ENCODE data around the gene ACSS2.

ACSS2 gene

GRCh38 chr20:34891166-34892062 lies 15.0 kb downstream of the ACSS2 start:
- H3K9me3 ChIP-seq (replicated peaks; ENCODE audit: insufficient read depth, low read length): no peaks in the 10 kb centered on the region
- no peak for DNase-seq

GRCh38 chr20:34892671-34893070 lies 16.3 kb downstream of the ACSS2 start:
- no peak overlapping the region for H2AFZ ChIP-seq (ENCODE audit: low read length)
- no peaks in the 10 kb centered on the region for H3K4me1 ChIP-seq (ENCODE audit: low read length)
- H3K36me3 ChIP-seq (replicated peaks; ENCODE audit: insufficient read depth, low read length): no peaks in the 10 kb centered on the region
- no peaks in the 10 kb centered on the region for H3K9me3 ChIP-seq (replicated peaks; ENCODE audit: insufficient read depth, low read length)
- DNase-seq: no peak
- H3K4me2 ChIP-seq (ENCODE audit: low read depth, low read length): no peak overlapping the region
- no peak overlapping the region for H3K4me3 ChIP-seq (ENCODE audit: low read length)
- H3K9ac ChIP-seq (ENCODE audit: low read length): no peak overlapping the region
- H3K9me2 ChIP-seq (replicated peaks; ENCODE audit: insufficient read depth, low read length): no peaks in the 10 kb centered on the region
- H3F3A ChIP-seq (ENCODE audit: insufficient read depth, low read length): no peaks in the 10 kb centered on the region
- no peak overlapping the region for H3K27ac ChIP-seq (ENCODE audit: low read length)
- H3K79me2 ChIP-seq (ENCODE audit: low read length): no peaks in the 10 kb centered on the region
- H3K27me3 ChIP-seq (replicated peaks; ENCODE audit: insufficient read depth, low read length): no peaks in the 10 kb centered on the region
- H4K20me1 ChIP-seq (ENCODE audit: insufficient read depth, low read length): no peaks in the 10 kb centered on the region
- TF ChIP-seq EZH2phosphoT487 (IDR thresholded peaks at IDR 0.05; ENCODE audit: low read length) (no peak), CTCF (IDR thresholded peaks at IDR 0.05; ENCODE audit: low read length) (no peak), EZH2 (optimal IDR thresholded peaks at IDR 0.05; ENCODE audit: low read depth, low read length) (no peak)

More at GRCh38 chr20:34891166-34892062, 15.0 kb downstream of the ACSS2 start:
- H3K4me2 ChIP-seq (ENCODE audit: low read depth, low read length): no peak overlapping the region
- TF ChIP-seq CTCF (IDR thresholded peaks at IDR 0.05; ENCODE audit: low read length) (no peak), EZH2phosphoT487 (IDR thresholded peaks at IDR 0.05; ENCODE audit: low read length) (no peak), EZH2 (optimal IDR thresholded peaks at IDR 0.05; ENCODE audit: low read depth, low read length) (no peak)
- no peak overlapping the region for H2AFZ ChIP-seq (ENCODE audit: low read length)
- no peak overlapping the region for H3K4me3 ChIP-seq (ENCODE audit: low read length)
- no peaks in the 10 kb centered on the region for H3K27me3 ChIP-seq (replicated peaks; ENCODE audit: insufficient read depth, low read length)
- H3F3A ChIP-seq (ENCODE audit: insufficient read depth, low read length): no peaks in the 10 kb centered on the region
- H3K79me2 ChIP-seq (ENCODE audit: low read length): no peaks in the 10 kb centered on the region
- no peak overlapping the region for H3K9ac ChIP-seq (ENCODE audit: low read length)
- H3K9me2 ChIP-seq (replicated peaks; ENCODE audit: insufficient read depth, low read length): no peaks in the 10 kb centered on the region
- no peaks in the 10 kb centered on the region for H4K20me1 ChIP-seq (ENCODE audit: insufficient read depth, low read length)
- peaks cover 8% of the 10 kb centered on the region for H3K4me1 ChIP-seq (ENCODE audit: low read length)
- no peaks in the 10 kb centered on the region for H3K36me3 ChIP-seq (replicated peaks; ENCODE audit: insufficient read depth, low read length)
- H3K27ac ChIP-seq (ENCODE audit: low read length): no peak overlapping the region

- no peak for DNase-seq
- Histone ChIP-seq H3K4me3 (ENCODE audit: low read length) (no peak overlapping the region), H3K79me2 (ENCODE audit: low read length) (no peaks in the 10 kb centered on the region), H3K36me3 (replicated peaks; ENCODE audit: insufficient read depth, low read length) (no peaks in the 10 kb centered on the region), H3K27me3 (replicated peaks; ENCODE audit: insufficient read depth, low read length) (no peaks in the 10 kb centered on the region), H3F3A (ENCODE audit: insufficient read depth, low read length) (no peaks in the 10 kb centered on the region), H2AFZ (ENCODE audit: low read length) (no peak overlapping the region), H3K9ac (ENCODE audit: low read length) (no peak overlapping the region), H3K9me2 (replicated peaks; ENCODE audit: insufficient read depth, low read length) (no peaks in the 10 kb centered on the region), H4K20me1 (ENCODE audit: insufficient read depth, low read length) (no peaks in the 10 kb centered on the region), H3K4me2 (ENCODE audit: low read depth, low read length) (no peak overlapping the region), H3K27ac (ENCODE audit: low read length) (no peak overlapping the region), H3K4me1 (ENCODE audit: low read length) (no peaks in the 10 kb centered on the region), H3K9me3 (replicated peaks; ENCODE audit: insufficient read depth, low read length) (no peaks in the 10 kb centered on the region)
- TF ChIP-seq CTCF (IDR thresholded peaks at IDR 0.05; ENCODE audit: low read length) (no peak), EZH2 (optimal IDR thresholded peaks at IDR 0.05; ENCODE audit: low read depth, low read length) (no peak), EZH2phosphoT487 (IDR thresholded peaks at IDR 0.05; ENCODE audit: low read length) (no peak)
Observed at GRCh38 chr20:34894723-34895122, 18.3 kb downstream of the ACSS2 start.
